ENCODE data around the gene TSKU.

GRCh38 chr11:76798202-76798581 is 15.0 kb downstream of the TSKU start:
- TF ChIP-seq POLR2A (conservative IDR thresholded peaks at IDR 0.05) (no peak), EZH2 (IDR thresholded peaks at IDR 0.05; ENCODE audit: borderline replicate concordance, low read depth, low read length) (no peak), RFX7 (CRISPR knock-in tag; IDR thresholded peaks at IDR 0.05) (no peak), ZC3H8 (IDR thresholded peaks at IDR 0.05) (no peak), ZBTB2 (IDR thresholded peaks at IDR 0.05) (no peak), ZC3H11A (IDR thresholded peaks at IDR 0.05; ENCODE audit: low read depth, low read length) (no peak), TRIM24 (IDR thresholded peaks at IDR 0.05) (no peak), CTCF (IDR thresholded peaks at IDR 0.05 in 2 of 3, conservative IDR thresholded peaks at IDR 0.05 in 1 of 3; ENCODE audit: insufficient read depth in 2 of 3, low read depth in 1 of 3, low read length in 3 of 3) (no peak), E2F4 (CRISPR knock-in tag; IDR thresholded peaks at IDR 0.05; ENCODE audit: low read depth) (no peak), CEBPG (CRISPR knock-in tag; IDR thresholded peaks at IDR 0.05) (no peak), CEBPG (tag; conservative IDR thresholded peaks at IDR 0.05 in 1 of 2, IDR thresholded peaks at IDR 0.05 in 1 of 2) (no peak)
- TF ChIP-seq, protein P1, sequence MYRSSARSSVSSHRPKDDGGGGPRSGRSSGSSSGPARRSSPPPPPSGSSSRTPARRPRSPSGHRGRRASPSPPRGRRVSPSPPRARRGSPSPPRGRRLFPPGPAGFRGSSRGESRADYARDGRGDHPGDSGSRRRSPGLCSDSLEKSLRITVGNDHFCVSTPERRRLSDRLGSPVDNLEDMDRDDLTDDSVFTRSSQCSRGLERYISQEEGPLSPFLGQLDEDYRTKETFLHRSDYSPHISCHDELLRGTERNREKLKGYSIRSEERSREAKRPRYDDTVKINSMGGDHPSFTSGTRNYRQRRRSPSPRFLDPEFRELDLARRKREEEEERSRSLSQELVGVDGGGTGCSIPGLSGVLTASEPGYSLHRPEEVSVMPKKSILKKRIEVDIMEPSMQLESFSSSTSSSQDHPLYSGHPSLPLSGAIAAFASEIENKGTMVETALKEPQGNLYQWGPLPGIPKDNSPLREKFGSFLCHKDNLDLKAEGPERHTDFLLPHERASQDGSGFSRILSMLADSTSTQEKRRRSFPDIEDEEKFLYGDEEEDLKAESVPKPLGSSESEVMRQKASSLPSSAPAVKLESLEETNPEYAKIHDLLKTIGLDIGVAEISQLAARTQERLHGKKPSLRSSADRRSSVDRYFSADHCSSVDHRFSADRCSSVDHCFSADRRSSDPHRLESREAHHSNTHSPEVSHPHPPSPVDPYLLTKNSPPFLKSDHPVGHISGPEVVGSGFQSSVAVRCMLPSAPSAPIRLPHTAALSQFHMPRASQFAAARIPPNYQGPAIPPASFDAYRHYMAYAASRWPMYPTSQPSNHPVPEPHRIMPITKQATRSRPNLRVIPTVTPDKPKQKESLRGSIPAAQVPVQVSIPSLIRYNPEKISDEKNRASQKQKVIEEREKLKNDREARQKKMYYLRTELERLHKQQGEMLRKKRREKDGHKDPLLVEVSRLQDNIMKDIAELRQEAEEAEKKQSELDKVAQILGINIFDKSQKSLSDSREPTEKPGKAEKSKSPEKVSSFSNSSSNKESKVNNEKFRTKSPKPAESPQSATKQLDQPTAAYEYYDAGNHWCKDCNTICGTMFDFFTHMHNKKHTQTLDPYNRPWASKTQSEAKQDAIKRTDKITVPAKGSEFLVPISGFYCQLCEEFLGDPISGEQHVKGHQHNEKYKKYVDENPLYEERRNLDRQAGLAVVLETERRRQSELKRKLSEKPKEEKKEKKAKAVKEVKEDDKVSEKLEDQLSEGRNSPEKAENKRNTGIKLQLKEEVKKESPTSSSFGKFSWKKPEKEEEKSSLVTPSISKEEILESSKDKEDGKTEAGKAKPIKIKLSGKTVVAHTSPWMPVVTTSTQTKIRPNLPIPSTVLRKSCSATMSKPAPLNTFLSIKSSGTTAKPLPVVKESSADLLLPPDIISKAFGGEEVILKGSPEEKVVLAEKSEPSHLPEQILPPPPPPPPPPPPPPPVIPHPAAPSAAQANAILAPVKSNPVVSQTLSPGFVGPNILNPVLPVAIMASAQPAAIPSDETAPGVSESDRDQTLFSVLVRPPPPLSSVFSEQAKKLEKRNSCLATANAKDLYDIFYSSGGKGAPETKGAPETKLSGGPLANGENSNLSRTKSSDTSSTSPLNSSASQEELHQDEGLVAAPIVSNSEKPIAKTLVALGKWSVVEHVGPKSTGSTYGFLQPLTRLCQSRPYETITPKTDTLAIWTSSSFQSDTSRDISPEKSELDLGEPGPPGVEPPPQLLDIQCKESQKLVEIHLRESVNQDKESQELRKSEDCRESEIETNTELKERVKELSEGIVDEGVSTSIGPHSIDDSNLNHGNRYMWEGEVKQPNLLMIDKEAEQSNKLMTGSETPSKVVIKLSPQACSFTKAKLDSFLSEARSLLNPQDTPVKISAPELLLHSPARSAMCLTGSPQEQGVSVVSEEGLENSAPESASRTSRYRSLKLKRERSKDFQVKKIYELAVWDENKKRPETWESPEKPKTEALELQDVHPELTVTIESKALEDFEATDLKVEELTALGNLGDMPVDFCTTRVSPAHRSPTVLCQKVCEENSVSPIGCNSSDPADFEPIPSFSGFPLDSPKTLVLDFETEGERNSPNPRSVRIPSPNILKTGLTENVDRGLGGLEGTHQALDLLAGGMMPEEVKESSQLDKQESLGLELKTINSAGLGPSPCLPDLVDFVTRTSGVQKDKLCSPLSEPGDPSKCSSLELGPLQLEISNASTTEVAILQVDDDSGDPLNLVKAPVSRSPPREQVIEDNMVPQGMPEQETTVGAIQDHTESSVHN (IDR thresholded peaks at IDR 0.05; ENCODE audit: borderline replicate concordance in 1 of 2, low read depth in 1 of 2) = no peak
- TF ChIP-seq, protein P2, sequence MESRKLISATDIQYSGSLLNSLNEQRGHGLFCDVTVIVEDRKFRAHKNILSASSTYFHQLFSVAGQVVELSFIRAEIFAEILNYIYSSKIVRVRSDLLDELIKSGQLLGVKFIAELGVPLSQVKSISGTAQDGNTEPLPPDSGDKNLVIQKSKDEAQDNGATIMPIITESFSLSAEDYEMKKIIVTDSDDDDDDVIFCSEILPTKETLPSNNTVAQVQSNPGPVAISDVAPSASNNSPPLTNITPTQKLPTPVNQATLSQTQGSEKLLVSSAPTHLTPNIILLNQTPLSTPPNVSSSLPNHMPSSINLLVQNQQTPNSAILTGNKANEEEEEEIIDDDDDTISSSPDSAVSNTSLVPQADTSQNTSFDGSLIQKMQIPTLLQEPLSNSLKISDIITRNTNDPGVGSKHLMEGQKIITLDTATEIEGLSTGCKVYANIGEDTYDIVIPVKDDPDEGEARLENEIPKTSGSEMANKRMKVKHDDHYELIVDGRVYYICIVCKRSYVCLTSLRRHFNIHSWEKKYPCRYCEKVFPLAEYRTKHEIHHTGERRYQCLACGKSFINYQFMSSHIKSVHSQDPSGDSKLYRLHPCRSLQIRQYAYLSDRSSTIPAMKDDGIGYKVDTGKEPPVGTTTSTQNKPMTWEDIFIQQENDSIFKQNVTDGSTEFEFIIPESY (CRISPR knock-in tag; IDR thresholded peaks at IDR 0.05) = no peak
- TF ChIP-seq, protein P3, sequence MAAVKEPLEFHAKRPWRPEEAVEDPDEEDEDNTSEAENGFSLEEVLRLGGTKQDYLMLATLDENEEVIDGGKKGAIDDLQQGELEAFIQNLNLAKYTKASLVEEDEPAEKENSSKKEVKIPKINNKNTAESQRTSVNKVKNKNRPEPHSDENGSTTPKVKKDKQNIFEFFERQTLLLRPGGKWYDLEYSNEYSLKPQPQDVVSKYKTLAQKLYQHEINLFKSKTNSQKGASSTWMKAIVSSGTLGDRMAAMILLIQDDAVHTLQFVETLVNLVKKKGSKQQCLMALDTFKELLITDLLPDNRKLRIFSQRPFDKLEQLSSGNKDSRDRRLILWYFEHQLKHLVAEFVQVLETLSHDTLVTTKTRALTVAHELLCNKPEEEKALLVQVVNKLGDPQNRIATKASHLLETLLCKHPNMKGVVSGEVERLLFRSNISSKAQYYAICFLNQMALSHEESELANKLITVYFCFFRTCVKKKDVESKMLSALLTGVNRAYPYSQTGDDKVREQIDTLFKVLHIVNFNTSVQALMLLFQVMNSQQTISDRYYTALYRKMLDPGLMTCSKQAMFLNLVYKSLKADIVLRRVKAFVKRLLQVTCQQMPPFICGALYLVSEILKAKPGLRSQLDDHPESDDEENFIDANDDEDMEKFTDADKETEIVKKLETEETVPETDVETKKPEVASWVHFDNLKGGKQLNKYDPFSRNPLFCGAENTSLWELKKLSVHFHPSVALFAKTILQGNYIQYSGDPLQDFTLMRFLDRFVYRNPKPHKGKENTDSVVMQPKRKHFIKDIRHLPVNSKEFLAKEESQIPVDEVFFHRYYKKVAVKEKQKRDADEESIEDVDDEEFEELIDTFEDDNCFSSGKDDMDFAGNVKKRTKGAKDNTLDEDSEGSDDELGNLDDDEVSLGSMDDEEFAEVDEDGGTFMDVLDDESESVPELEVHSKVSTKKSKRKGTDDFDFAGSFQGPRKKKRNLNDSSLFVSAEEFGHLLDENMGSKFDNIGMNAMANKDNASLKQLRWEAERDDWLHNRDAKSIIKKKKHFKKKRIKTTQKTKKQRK (IDR thresholded peaks at IDR 0.05; ENCODE audit: borderline replicate concordance, low read depth, low read length) = no peak

All from K562 (cell line).